ENCODE data around the gene KCNMA1. TPM values are rescaled to one million over a fixed set of nuclear protein-coding genes. Genes with fewer than 3 reads are reported as not detected.

The KCNMA1 gene
- total and polyA plus RNA-seq, 2 donors from 2014 or later = 4.2 to 8.9 TPM

GRCh38 chr10:77531441-77532001, 106.1 kb downstream of the KCNMA1 start:
- TF ChIP-seq, protein P1, sequence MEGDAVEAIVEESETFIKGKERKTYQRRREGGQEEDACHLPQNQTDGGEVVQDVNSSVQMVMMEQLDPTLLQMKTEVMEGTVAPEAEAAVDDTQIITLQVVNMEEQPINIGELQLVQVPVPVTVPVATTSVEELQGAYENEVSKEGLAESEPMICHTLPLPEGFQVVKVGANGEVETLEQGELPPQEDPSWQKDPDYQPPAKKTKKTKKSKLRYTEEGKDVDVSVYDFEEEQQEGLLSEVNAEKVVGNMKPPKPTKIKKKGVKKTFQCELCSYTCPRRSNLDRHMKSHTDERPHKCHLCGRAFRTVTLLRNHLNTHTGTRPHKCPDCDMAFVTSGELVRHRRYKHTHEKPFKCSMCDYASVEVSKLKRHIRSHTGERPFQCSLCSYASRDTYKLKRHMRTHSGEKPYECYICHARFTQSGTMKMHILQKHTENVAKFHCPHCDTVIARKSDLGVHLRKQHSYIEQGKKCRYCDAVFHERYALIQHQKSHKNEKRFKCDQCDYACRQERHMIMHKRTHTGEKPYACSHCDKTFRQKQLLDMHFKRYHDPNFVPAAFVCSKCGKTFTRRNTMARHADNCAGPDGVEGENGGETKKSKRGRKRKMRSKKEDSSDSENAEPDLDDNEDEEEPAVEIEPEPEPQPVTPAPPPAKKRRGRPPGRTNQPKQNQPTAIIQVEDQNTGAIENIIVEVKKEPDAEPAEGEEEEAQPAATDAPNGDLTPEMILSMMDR (IDR thresholded peaks at IDR 0.05; ENCODE audit: borderline replicate concordance, extremely low read depth, insufficient read depth) = no peak
- no peak for FAIRE-seq
- no peaks in the 10 kb centered on the region for H3K27me3 ChIP-seq (ENCODE audit: control insufficient read depth, insufficient read depth, low read length)

GRCh38 chr10:77530011-77530410, 107.6 kb downstream of the KCNMA1 start:
- Histone ChIP-seq H3K9me3 (ENCODE audit: control insufficient read depth in 2 of 3, insufficient read depth in 1 of 3, low read length in 3 of 3) (no peaks in the 10 kb centered on the region), H3K4me3 (ENCODE audit: low read length in 3 of 3) (no peak overlapping the region), H3K4me1 (ENCODE audit: control insufficient read depth in 2 of 3, insufficient read depth in 2 of 3, low read depth in 1 of 3, low read length in 3 of 3) (peaks cover 0 to 39% (median 21%) of the 10 kb centered on the region in 3 donors), H3K27ac (ENCODE audit: low read depth in 2 of 2, low read length in 2 of 2) (no peak overlapping the region), H3K27me3 (ENCODE audit: control insufficient read depth, insufficient read depth, low read length) (no peaks in the 10 kb centered on the region), H3K36me3 (ENCODE audit: control insufficient read depth in 2 of 3, insufficient read depth in 3 of 3, low read length in 3 of 3) (no peaks in the 10 kb centered on the region), H3K9ac (ENCODE audit: low read length in 3 of 3) (no peak overlapping the region)
- FAIRE-seq = no peak
- intact Hi-C loops (cut with DNase I) = no loop called here
- no peak for DNase-seq
- TF ChIP-seq, protein P1 (IDR thresholded peaks at IDR 0.05; ENCODE audit: borderline replicate concordance, extremely low read depth, insufficient read depth) = no peak

More at GRCh38 chr10:77531441-77532001, 106.1 kb downstream of the KCNMA1 start:
- no peak overlapping the region for H3K9ac ChIP-seq (ENCODE audit: low read length in 3 of 3)
- H3K9me3 ChIP-seq (ENCODE audit: control insufficient read depth in 2 of 3, insufficient read depth in 1 of 3, low read length in 3 of 3) = no peaks in the 10 kb centered on the region
- H3K27ac ChIP-seq (ENCODE audit: low read depth in 2 of 2, low read length in 2 of 2) = peak overlapping the region; percentile 18 to 58
- no peaks in the 10 kb centered on the region for H3K36me3 ChIP-seq (ENCODE audit: control insufficient read depth in 2 of 3, insufficient read depth in 3 of 3, low read length in 3 of 3)
- intact Hi-C loops (cut with DNase I) = no loop called here
- no peak overlapping the region for H3K4me3 ChIP-seq (ENCODE audit: low read length in 3 of 3)
- H3K4me1 ChIP-seq (ENCODE audit: control insufficient read depth in 2 of 3, insufficient read depth in 2 of 3, low read depth in 1 of 3, low read length in 3 of 3) = peaks cover 0 to 39% (median 21%) of the 10 kb centered on the region in 3 donors
- peak in 2 of 5 donors; percentile 27 to 86 for DNase-seq

- H3K4me1 ChIP-seq (ENCODE audit: control insufficient read depth in 2 of 3, insufficient read depth in 2 of 3, low read depth in 1 of 3, low read length in 3 of 3) = peaks cover 0 to 38% (median 21%) of the 10 kb centered on the region in 3 donors
Measured at GRCh38 chr10:77529050-77529576, 108.5 kb downstream of the KCNMA1 start.

More at GRCh38 chr10:77529050-77529576, 108.5 kb downstream of the KCNMA1 start:
- no peak for FAIRE-seq
- no peak overlapping the region for H3K9ac ChIP-seq (ENCODE audit: low read length in 3 of 3)
- no peak overlapping the region for H3K27ac ChIP-seq (ENCODE audit: low read depth in 2 of 2, low read length in 2 of 2)
- H3K36me3 ChIP-seq (ENCODE audit: control insufficient read depth in 2 of 3, insufficient read depth in 3 of 3, low read length in 3 of 3) = no peaks in the 10 kb centered on the region
- DNase-seq = no peak
- H3K9me3 ChIP-seq (ENCODE audit: control insufficient read depth in 2 of 3, insufficient read depth in 1 of 3, low read length in 3 of 3) = no peaks in the 10 kb centered on the region
- no peaks in the 10 kb centered on the region for H3K27me3 ChIP-seq (ENCODE audit: control insufficient read depth, insufficient read depth, low read length)
- intact Hi-C loops (cut with DNase I) = no loop called here
- no peak overlapping the region for H3K4me3 ChIP-seq (ENCODE audit: low read length in 3 of 3)
- TF ChIP-seq, protein P1 (IDR thresholded peaks at IDR 0.05; ENCODE audit: borderline replicate concordance, extremely low read depth, insufficient read depth) = no peak

All from kidney (tissue), 14 donors.